Embryonic facial prominence (tissue), 1 donor: ENCODE data around the gene PBX4.

Experiments
- DNase-seq: peaks from one replicate; pipeline ENCODE4 v3.0.0-alpha.2; 2016; ENCODE audit errors: extremely low spot score

Gene PBX4

DNA sequence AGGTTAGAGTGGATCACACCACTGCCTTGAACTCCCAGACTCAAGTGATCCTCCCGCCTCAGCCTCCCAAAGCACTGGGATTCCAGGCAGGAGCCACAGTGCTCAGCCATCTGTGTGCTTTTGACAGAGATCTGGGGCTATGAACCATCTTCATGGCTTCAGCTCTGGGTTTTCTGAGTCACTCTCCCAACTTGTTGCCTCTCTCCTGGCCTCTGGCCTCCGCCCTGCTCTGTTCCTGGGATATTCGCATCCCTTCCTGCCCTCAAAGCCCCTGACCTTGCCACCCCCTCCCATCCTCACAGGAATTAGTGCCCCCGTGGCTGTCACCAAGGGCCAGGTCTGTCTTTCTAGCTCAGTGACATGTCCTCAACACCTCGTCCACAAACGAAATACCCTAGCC is 30.7 kb upstream of the PBX4 start:
- no peak for DNase-seq

DNA sequence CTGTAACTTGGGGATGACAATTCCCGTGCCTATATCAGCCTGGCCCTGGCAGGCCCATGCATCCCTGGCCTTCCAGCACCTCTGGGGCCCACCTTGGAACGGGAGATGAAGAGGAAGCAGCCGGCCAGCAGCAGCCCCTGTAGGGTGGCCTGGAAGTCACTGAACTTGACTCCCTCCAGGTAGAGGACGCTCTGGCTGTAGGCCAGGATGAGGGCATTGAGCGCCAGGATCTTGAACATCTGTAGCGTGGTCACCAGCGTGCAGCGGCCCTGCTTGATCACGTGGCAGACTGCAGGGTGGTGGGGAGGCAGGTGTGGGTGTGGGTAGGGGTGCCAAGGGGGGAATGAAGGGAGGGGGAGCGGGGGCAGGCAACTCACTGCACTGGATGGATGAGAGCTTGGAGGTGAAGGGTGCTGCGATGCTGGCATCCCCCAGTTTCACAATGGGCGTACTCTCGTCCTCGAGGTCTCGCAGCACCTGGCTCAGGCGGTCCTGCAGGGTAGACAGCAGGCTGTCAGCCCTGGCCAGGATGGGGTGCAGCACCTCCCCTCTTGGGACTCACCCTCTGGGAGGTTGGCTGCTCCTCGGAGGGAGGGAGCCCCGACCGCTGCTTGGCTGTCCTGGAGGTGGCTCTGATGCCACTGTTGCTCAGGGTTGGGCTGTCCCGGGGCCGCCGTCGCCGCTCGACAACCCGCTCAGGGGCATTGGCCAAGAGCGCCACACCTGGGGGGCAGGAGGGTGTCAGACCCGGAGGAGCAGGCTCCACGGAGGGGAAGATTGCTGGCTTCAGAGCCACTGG is 28.7 kb upstream of the PBX4 start:
- no peak for DNase-seq

DNA sequence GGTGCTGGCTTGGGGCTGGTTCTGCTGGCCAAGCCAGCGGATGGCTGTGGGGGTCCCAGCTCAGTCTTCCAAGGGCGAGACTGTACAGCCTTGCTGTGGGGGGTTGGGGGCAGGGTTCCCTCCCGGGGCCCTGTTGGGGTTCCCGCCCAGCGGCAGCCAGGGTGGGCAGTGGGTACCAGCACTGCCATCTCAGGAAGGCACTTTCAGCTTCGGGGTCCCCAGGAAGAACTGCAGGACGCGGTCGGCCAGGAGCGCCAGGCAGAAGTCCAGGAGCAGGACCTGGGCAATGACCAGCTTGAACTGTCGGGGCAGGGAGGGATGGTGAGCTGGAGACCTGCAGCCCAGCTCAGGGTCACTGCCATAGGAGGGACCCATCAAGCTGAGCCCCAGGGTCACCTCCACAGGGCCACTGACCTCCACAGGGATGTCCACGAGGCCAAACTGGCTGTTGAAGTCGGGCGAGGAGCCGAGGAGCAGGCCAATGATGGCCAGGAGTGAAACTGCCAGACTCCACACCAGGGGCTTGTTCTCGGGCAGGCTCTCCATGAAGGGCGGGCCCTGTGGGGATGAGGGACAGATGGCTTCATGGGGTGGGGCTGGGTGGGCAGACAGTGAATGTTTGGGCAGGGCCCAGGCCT is 26.9 kb upstream of the PBX4 start:
- no peak for DNase-seq

DNA sequence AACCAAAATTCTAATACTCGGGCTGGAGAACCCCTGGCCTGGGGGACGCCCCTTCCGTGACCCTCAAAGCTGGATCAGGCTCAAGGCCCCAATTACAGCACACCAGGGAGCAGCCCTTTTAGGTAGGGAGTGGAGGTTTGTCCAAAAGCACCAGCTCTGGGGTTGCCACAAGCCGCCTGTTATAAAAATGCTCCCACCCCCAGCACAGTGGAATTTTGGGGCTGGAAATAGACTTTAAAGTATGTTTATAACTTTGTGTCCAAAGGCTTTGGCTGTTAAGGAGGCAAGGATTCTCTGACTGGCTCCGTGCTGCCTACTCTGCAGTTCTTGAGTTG is 25.5 kb upstream of the PBX4 start:
- no peak for DNase-seq

DNA sequence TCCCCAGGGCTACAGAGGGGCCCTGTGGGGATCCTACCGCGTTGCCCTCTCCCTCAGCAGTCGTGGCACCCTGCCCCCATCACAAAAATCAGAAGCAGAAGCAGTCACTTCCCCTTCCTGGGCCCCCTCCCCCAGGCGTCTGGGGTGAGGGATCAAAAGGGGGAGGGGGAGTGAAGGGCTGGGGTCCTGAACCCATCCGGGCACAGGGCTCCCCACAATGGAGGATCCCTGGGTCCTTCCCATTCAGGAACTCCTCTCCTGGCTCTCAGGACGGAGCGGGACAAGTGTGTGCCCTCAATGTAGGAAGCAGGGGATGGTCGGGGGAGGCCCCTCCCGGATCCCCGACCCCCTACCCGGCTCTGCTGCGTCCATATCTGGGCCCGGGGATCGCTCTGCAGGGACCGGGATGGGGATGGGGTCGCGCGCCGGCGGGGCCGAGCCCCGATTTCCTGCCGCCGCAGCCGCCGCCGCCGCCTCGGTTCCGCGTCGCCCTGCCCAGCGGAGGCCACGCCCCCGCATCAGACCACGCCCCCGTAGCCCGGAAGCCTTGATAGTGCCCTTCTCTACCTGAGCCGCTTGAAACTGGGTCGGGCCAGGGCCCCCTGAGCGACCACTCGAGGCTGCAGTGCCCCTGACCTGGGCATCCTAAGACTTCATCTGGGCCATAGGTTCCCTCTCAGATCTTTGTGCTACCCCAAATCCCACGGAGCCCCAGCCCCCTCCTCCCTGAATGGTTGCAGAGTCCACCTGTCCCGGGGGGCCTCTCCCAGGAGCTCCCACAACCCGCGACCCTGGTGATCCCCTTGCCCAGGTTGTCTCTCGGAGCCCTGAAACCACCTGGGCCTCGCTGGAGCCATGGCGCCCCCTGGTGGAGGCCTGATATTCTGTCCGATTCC is 24.9 kb upstream of the PBX4 start, which contains the start of gene GMIP:
GMIP (minus strand) TSS at position 500 of the 896 bp plus-strand sequence; CDS start at position 372, 128 bp downstream.
- no peak for DNase-seq

DNA sequence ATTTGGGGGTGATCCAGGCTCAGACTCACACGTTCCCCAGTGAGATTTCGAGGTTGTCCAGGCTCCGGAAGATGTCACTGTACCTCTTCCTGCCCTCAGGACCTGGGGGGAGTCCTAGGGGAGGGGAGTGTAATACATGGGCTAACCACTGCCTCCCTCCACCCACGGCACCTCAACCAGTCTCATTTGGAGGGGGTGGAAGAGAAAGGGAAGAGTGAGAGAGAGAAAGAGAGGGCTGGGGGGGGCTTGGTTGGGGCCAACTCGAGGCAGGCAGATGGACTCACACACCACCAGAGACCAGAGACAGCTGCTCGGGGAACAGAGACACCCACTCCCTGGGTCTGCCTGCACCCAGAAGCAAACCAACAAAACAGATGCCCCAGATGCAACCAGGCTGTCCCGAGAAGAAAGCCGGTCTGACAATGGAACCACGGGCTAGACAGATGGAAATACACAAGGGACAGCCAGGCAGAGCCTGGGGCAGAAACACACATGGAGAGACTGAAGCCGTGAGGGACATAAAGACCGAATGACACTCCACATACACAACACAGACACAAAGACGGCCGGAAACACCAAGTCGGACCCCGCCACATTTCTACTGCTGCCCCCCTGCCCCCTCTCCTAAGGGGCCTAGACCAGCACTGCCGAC is 24.1 kb upstream of the PBX4 start:
- DNase-seq, result no peak

DNA sequence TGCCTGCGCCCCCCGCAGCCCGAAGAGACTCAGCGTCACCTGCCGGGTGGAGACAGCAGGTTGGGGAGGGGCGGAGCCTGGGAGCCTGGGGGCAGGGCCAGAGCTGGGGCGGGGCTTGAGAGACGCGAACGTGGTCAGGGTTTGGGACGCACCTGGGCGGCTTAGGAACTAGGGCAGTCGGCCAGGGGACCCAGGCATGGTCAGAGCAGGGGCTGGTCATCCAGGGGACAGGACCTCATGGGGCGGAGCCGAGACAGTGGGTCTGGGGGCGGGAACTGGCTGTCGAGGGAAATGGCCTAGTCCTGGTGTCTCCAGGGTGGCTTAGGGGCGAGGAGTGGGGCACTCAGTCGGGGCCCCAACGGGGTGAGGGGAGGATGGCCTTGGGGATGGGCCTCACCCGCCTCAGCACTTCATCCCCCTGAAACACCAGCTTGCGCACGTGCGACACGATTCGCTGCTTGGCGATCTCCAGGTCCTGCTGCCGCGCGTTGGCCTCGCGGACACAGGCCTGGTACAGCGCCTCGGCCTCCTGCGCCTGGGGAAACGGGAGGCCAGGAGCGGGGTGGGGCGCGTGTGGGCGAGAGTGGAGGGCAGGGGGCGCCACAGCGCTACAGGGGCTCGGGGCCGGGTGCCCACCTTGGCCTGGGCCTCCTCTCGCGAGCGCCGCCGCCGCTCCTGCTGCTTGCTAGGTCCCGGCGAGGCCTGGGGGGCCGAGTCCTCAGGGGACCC is 19.2 kb upstream of the PBX4 start:
- no peak for DNase-seq

DNA sequence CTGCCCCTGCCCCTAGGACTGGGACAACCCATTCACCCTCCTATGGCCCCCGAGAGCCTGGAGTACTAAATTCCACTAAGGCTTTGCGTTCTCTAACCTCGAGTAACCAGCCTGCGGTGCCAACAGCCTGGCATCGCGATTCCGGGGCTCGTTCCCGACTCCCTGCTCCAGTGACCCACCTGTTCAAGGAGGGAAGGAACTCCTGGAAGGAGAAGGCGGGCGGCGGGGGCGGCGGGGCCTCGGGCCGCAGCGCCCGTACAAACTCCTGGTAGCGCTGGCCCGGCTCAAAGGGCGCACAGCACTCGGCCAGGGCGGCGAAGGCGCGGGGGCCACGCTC is 18.7 kb upstream of the PBX4 start:
- DNase-seq, result no peak

DNA sequence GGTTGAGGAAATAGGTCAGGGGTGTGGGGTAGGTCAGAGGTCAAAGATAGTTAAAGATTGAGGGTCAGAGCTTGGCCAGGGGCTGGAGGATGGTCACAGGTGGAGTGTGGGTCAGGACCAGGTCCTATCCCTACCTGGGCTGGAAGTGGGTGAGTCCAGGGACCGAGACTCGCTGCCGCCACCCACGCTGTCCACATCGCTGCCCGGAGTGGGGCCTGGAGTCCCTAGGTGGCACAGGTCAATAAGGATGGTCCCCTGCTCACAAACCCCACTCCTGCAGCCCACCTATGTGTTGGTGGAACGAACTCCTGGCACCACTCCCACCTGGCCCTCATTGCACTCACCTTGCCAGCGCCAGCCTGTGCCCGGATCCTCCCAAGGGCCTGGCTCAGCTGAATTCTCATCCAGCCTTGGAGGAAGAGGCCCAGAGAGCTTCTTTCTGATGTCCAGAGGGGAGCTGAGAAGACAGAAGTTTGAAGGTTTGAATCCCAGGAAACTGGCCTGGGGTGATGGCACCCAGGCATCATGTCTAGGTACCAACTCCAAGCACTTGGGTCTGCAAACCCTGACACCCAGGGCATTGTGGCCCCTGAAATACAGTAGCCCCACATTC is 18.2 kb upstream of the PBX4 start:
- DNase-seq, result no peak

DNA sequence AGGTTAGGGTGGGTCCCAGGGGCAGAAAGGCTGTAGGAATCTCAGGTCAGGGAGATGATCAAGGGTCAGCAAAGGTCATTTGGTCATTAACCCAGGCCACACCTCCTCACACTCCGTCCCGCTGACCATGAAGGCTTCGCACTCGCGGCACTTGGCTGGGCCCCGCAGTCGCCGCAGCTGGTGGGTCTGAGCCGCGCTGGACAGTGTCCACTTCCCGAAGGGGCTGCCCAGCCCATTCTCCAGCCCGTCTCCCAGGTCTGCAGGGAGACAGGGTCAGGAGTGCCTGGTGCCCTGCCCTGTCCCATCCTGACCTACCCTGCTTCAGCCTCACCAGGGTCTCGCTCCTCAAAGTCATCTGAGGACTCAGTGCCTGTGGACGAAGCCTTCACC is 16.8 kb upstream of the PBX4 start:
- no peak for DNase-seq

DNA sequence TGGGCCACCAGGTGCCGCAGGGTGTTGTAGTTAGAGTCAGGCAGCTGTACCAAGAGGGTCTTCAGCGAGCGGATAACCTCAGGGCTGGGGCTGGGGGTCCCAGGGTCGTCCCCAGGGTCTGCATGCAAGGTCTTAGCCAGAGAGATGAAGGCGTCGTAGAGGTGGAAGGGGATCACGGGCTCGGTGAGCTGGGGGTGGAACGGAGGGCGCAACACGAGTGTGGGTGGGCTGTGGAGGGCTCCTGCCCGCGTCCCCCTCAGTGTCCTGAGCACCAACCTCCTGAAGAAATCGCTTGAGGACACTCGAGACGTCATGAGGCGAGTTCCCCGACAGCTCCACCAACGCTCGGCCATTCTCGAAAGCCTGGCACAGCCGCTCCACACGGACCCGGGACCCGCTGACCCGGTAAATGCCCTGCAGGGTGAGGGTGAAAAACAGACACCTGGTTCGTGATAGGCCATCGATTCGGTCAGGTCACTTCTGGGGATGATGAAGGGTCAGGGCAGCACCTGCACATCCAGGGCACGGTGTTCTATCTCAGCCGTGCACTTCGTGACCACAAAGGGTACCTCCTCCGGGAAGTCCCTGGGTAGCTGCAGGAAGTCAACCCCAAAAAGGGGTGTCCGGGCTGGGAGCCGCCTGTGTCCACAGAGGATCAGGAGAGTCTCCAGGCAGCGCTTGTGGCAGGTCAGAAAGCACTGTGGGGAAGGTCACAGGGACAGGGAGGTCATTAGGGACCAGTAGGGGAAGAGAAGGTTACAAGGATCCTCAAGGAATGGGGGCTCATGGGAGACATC is 16.2 kb upstream of the PBX4 start:
- no peak for DNase-seq

DNA sequence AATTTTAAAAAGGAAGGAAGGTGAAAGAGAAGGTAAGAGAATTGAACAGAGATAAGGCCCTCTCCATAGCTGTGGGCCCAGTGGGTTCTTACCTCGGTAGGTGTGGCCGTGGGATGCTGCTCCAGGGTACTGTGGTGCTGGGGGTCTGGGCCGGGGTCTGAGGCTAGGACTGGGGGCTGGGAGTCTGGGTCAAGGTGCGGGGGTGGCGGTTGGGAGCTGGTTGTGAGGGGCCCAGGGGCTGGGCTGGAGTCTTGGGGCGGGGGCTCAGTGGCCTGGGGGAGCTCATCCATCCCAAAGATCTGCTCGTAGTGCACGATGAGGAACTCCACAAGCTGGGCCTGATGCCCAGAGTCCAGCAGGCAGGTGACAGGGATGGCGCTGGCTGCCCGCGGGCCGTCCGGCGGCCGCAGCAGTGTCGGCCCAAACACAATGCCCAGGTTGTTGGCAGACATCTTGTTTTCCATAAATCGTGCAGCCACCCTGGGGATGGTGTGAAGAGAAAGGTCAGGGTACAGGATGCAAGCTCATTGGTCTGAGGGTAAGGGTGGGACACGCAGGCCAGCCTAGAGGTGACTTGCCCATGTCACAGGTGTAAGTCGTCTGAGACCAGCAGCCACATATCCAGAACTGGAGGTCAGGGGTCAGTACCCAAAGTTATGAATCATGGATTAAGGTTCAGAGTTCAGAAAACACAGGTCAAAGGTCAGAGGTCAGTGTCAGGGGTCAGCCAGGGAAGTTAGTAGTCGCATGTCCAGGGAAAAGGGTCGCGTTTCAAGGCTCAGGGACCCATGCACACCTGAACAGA is 15.4 kb upstream of the PBX4 start:
- no peak for DNase-seq

DNA sequence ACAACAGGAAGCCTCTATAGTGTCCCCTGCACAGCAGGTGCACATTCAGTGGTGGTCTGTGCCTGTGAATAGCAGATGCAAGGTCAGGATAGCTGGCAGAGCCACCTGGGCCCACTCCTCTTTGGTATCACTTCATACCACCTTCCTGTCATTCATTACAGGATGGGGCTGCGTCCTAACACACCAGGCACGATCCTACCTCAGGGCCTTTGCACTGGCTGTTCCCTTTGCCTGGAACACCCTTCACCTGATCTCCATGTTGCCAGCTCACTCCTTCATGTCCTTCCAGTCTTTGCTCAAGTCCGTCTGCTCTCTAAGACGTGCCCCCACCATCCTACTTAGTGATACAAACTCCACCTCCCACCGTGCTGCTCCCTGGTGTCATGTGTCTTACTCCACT is 14.2 kb upstream of the PBX4 start:
- DNase-seq, result no peak

DNA sequence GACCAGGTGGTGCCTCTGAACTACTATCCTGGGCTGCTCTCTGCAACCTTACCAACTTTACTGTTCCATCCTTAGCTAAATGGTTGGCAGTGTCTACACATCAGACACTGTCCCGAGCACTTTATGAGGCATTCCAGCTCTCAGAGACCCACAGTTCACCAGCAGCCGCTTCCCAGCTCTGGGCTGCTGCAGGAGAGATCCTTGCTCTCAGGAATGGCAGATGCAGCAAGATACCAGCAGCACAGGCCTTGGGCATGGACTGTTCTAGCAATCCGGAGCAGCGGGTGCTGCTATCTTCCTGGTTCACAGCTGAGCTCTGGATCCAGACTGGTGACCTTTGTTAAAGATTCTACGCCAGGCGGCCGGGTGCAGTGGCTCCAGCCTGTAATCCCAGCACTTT is 12.9 kb upstream of the PBX4 start:
- no peak for DNase-seq

DNA sequence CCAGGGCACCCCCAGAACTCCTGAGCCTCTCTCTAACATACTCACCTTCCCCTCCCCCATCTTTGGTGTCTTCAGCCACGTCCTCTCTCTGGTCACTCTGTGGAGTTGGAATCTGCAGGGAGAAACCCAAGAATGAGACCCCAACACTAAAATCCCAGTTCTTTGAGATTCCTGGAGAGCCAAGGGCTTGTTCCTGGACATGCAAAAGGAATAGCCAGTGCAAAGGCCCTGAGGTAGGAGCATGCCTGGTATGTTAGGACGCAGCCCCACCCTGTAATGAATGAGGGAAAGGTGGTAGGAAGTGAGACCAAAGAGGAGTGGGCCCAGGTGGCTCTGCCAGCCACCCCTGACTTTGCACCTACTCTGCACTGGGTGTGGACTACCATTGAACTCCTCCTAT is 11.9 kb upstream of the PBX4 start:
- DNase-seq, result no peak

DNA sequence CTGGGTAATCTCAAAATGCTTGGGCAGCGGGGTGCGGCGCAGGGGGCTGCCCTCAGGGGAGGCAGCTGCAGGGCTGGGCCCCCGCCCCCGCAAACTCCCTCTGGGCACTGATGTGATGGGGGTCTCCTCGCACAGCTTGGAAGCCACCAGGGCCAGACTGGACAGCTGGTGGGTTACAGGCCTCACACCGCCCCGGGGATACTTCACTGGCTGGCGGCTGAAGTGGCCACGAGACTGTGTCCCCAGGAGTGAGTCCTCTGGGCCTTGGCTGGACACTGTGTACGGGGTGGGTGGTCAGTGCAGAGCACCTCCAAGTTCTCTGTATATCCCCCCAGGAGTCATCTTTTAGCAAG is 11.6 kb upstream of the PBX4 start:
- DNase-seq, result no peak

DNA sequence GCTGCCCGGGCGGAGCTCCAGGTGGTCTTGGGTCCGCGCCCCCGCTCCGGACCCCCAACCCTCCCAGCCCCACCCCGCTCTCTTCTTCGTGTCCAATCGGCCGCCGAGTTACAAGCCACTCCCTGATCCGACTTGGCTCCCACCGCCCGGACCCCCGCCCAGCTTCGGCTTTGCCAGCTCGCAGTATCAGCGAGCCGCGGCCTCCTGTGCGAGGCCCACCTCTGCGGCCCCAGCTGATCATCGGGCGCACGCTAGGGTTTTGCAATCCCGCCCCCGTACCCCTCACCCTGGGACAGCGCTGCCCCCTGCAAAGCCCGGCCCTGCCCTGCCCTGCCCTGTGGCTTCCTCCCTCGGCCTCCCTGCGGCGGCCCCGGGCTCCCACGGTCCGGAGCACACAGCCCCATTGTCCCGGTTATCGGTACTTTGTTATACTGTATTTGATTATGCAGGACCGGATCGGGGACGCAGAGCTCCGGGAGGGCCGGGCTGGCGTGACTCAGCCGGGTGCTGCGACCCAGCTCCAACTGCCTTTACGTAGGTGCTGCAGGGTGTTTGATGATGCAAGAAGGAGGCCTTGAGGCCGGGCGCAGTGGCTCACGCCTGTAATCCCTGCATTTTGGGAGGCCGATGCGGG is 10.1 kb upstream of the PBX4 start:
- DNase-seq, result no peak

DNA sequence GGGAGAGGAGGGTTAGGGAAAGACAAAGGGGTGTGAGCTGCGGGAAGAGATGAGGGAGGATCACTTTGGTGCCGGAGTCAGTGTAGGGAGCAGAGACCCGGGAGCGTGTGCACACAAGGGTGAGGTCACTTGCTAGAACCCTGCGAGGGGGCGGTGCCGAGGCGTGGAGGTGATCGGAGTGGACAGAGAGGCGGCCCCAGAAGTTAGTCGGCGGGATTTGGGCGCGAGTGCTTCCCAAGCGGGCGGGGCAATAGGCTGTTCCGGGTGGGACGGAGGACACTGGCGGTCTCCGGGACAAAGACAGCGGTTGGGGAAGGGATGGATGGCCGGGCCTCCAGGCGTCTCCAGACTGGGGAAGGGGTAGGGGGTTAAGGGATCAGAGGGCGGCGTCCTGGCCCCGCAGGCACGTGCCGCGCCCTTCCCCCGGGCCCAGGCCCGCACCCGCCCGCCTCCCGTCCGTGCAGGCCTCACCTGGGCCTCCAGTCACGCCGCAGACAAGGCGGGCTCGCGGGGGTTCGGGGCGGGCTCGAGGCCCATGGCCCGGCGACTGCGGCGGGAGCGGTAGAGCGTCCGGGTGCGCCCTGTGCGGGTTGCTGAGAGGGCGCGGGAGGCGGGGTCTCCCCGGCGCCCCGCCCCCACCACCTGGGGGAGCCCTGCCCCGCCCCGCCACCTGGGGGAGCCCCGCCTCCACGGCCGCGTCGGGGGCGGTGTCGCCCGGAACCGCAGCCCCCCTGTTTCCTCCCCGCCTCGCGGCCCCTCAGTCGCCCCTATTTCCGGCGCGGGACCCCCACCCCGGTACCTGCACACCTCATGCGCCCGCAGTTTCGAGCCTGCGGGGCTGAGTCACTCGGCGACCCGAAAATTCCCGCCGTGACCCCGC is 9.4 kb upstream of the PBX4 start, which contains the start of gene LPAR2:
LPAR2 (minus strand) TSS at position 600 of the 880 bp plus-strand sequence. CDS start 945 bp downstream, outside the sequence.
- DNase-seq, result no peak
